PC-9 (cell line): ENCODE results near the gene PROSER2. TPM values are rescaled to one million over a fixed set of nuclear protein-coding genes. Genes with fewer than 3 reads are reported as not detected.

Experiments
- BruUV-seq: library from RNA; stranded (reverse); fragments of 400-500 nt; replicated peaks from 2 replicates; lab custom pipeline; 2021; lab: Mats Ljungman, UMichigan
- CTCF ChIA-PET: fragments of 300-600 bp; sonication (Branson Sonifier 250); formaldehyde crosslinking; loops from one replicate; lab custom pipeline; 2022; ENCODE audit warnings: antibody characterized with exemption; lab: Charles Lee
- POLR2A ChIA-PET: fragments of 300-600 bp; sonication (Branson Sonifier 250); formaldehyde crosslinking; loops from one replicate; lab custom pipeline; 2022; ENCODE audit warnings: antibody characterized with exemption; ENCODE audit not compliant: unreplicated experiment; lab: Charles Lee
- DNase-seq, 2 experiments: peaks; one replicate each; pipeline versions ENCODE4 v3.0.0 to v3.0.0-alpha.2; 2015 to 2022; ENCODE audit warnings: mixed read lengths in 1 of 2
- H2AFZ ChIP-seq: fragments of 200-600 bp; sonication (generic); 2 replicates; pipeline ENCODE4 v1.8.1; 2017; ENCODE audit warnings: antibody characterized with exemption
- H3F3A ChIP-seq: fragments of 200-600 bp; sonication (generic); 2 replicates; pipeline ENCODE4 v1.8.1; 2017; ENCODE audit warnings: antibody characterized with exemption, mild to moderate bottlenecking, low read depth; ENCODE audit not compliant: insufficient read depth
- H3K27ac ChIP-seq: fragments of 200-600 bp; sonication (generic); 2 replicates; pipeline ENCODE4 v1.6.1; 2016; ENCODE audit warnings: mixed run types
- H3K27me3 ChIP-seq: fragments of 200-600 bp; sonication (generic); 2 replicates; pipeline ENCODE4 v1.6.1; 2016; ENCODE audit warnings: low read depth, mixed run types; ENCODE audit not compliant: insufficient read depth
- H3K36me3 ChIP-seq: fragments of 200-600 bp; sonication (generic); 2 replicates; pipeline ENCODE4 v1.6.1; 2016; ENCODE audit warnings: low read depth, mixed run types
- H3K4me1 ChIP-seq: fragments of 200-600 bp; sonication (generic); replicated peaks from 2 replicates; pipeline ENCODE4 v1.6.1; 2016; ENCODE audit warnings: mixed run types; ENCODE audit not compliant: insufficient read depth
- H3K4me2 ChIP-seq: fragments of 200-600 bp; sonication (generic); 2 replicates; pipeline ENCODE4 v1.6.1; 2017; ENCODE audit warnings: mixed run types
- H3K4me3 ChIP-seq: fragments of 200-600 bp; sonication (generic); 2 replicates; pipeline ENCODE4 v1.6.1; 2016; ENCODE audit warnings: mixed run types
- H3K79me2 ChIP-seq: fragments of 200-600 bp; sonication (generic); 2 replicates; pipeline ENCODE4 v1.6.1; 2017; ENCODE audit warnings: low read depth, mixed run types
- H3K9me2 ChIP-seq: fragments of 200-600 bp; sonication (generic); 2 replicates; pipeline ENCODE4 v1.8.1; 2017; ENCODE audit warnings: mild to moderate bottlenecking; ENCODE audit not compliant: insufficient read depth
- H3K9me3 ChIP-seq: fragments of 200-600 bp; sonication (generic); 2 replicates; pipeline ENCODE4 v1.8.1; 2016; ENCODE audit warnings: low read depth; ENCODE audit not compliant: insufficient read depth
- H4K20me1 ChIP-seq: fragments of 200-600 bp; sonication (generic); 2 replicates; pipeline ENCODE4 v1.8.1; 2017; ENCODE audit not compliant: insufficient read depth
- CTCF ChIP-seq: fragments of 200-600 bp; sonication (generic); conservative IDR thresholded peaks from 2 replicates; pipeline ENCODE4 v1.6.1; 2017; ENCODE audit warnings: mixed run types, antibody characterized with exemption, mild to moderate bottlenecking, moderate library complexity
- EZH2 ChIP-seq: fragments of 200-600 bp; sonication (generic); IDR thresholded peaks from 2 replicates; pipeline ENCODE4 v1.8.0; 2017; ENCODE audit warnings: antibody characterized with exemption, low read depth
- intact Hi-C: fragments of 100-400 bp; cut with micrococcal nuclease; formaldehyde crosslinking; loops from one replicate; pipeline ENCODE4 v1.10.0; 2022; ENCODE audit not compliant: unreplicated experiment
- total RNA-seq: library from RNA; stranded (reverse); gene quantifications from 2 replicates; pipeline ENCODE4 v1.2.3, GENCODE V29; 2021

The PROSER2 gene
- total RNA-seq, 1 experiment from 2014 or later: 66.6 TPM

GRCh38 chr10:11841375-11841774, 18.2 kb downstream of the PROSER2 start:
- CTCF ChIA-PET: no interaction called here
- H3F3A ChIP-seq: peaks cover 9% of the 10 kb centered on the region; the same call in 1 of the 2 replicates
- POLR2A ChIA-PET: interaction anchor here (0.9 kb wide), 1 partner anchor 1036 kb away, joined by 4 read pairs; no protein-coding TSS in a partner anchor
- H3K9me3 ChIP-seq: no peaks in the 10 kb centered on the region
- H3K9me2 ChIP-seq: no peaks in the 10 kb centered on the region
- H3K79me2 ChIP-seq: peaks cover 95% of the 10 kb centered on the region
- no peak overlapping the region for H3K27ac ChIP-seq
- H4K20me1 ChIP-seq: peaks cover 29% of the 10 kb centered on the region
- no peak overlapping the region for H2AFZ ChIP-seq
- no peaks in the 10 kb centered on the region for H3K27me3 ChIP-seq
- DNase-seq: no peak
- TF ChIP-seq CTCF (no peak), EZH2 (no peak)
- no peaks in the 10 kb centered on the region; the same call in 1 of the 2 replicates for H3K36me3 ChIP-seq
- no TSS peak for BruUV-seq
- no peak overlapping the region for H3K4me2 ChIP-seq
- no peaks in the 10 kb centered on the region for H3K4me1 ChIP-seq
- intact Hi-C loops: no loop called here
- H3K4me3 ChIP-seq: no peak overlapping the region

GRCh38 chr10:11842411-11842810, 19.3 kb downstream of the PROSER2 start:
- Histone ChIP-seq H3K9me2 (no peaks in the 10 kb centered on the region), H3K79me2 (peaks cover 94% of the 10 kb centered on the region), H3K4me1 (no peaks in the 10 kb centered on the region), H3K27ac (no peak overlapping the region), H2AFZ (no peak overlapping the region), H3K27me3 (no peaks in the 10 kb centered on the region), H4K20me1 (peaks cover 22% of the 10 kb centered on the region), H3K4me3 (no peak overlapping the region), H3F3A (peaks cover 4% of the 10 kb centered on the region; the same call in 1 of the 2 replicates), H3K36me3 (no peaks in the 10 kb centered on the region; the same call in 1 of the 2 replicates), H3K4me2 (no peak overlapping the region), H3K9me3 (no peaks in the 10 kb centered on the region)
- intact Hi-C loops: no loop called here
- TF ChIP-seq CTCF: no peak
- TF ChIP-seq EZH2: no peak
- POLR2A ChIA-PET: no interaction called here
- CTCF ChIA-PET: no interaction called here
- no TSS peak for BruUV-seq
- no peak for DNase-seq

GRCh38 chr10:11845113-11845512, 22.0 kb downstream of the PROSER2 start:
- POLR2A ChIA-PET: interaction anchor here (0.6 kb wide), 1 partner anchor 35 kb away, joined by 3 read pairs; no protein-coding TSS in a partner anchor
- Histone ChIP-seq H3F3A (peaks cover 4% of the 10 kb centered on the region; the same call in 1 of the 2 replicates), H3K36me3 (no peaks in the 10 kb centered on the region), H3K4me2 (no peak overlapping the region), H4K20me1 (peaks cover 19% of the 10 kb centered on the region), H2AFZ (no peak overlapping the region), H3K27me3 (no peaks in the 10 kb centered on the region), H3K79me2 (peaks cover 96% of the 10 kb centered on the region), H3K9me3 (no peaks in the 10 kb centered on the region), H3K9me2 (no peaks in the 10 kb centered on the region), H3K4me1 (no peaks in the 10 kb centered on the region), H3K4me3 (no peak overlapping the region), H3K27ac (no peak overlapping the region)
- intact Hi-C loops: no loop called here
- DNase-seq: no peak
- CTCF ChIA-PET: no interaction called here
- TF ChIP-seq CTCF (no peak), EZH2 (no peak)
- no TSS peak for BruUV-seq
